Measurements from ENCODE around the gene KRTAP21-3. TPM values are rescaled to one million over a fixed set of nuclear protein-coding genes. Genes with fewer than 3 reads are reported as not detected.

The KRTAP21-3 gene
- total and polyA plus RNA-seq, 2 experiments from 2014 or later: not detected

DNA sequence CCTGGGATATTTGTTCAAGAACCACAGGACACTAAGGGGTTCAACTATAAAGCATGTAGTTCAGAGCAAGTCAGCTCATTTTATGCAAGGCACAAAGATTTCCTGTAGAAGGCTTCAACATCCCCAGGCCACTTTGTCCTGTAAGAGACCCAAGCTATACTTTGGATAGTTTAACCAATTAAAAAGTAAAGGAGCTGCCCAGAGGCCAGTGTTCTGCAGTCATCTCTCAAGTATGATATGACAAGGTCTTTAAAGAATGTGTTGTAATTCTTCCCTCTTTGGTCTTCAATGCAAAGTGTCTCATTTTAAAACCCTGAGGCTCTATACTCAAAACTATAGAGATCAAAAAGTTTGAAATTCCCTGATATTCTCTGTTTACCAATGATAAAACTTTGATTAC is 41.8 kb downstream of the KRTAP21-3 start:
- no peak overlapping the region for H3K4me3 Mint-ChIP-seq
- H3K27ac Mint-ChIP-seq: no peak overlapping the region
- H2AFZ ChIP-seq: no peak overlapping the region
- H3K27ac ChIP-seq (ENCODE audit: low read depth): no peak overlapping the region
- H3K36me3 ChIP-seq (ENCODE audit: insufficient read depth): no peaks in the 10 kb centered on the region
- no peaks in the 10 kb centered on the region for H4K20me1 ChIP-seq (replicated peaks; ENCODE audit: insufficient read depth)
- H3K4me1 ChIP-seq (ENCODE audit: insufficient read depth): no peaks in the 10 kb centered on the region
- 0 out of 2 replicates have a peak, but pooled peaks cover 3% of the 10 kb centered on the region for H3K9me2 ChIP-seq (ENCODE audit: insufficient read depth)
- no peak overlapping the region for H3K4me2 ChIP-seq
- H3K27me3 ChIP-seq (ENCODE audit: insufficient read depth): no peaks in the 10 kb centered on the region
- DNase-seq (ENCODE audit: low spot score): no peak
- no peaks in the 10 kb centered on the region for H3F3A ChIP-seq (replicated peaks; ENCODE audit: low read depth)
- no peaks in the 10 kb centered on the region for H3K36me3 Mint-ChIP-seq (ENCODE audit: low read depth)
- no peaks in the 10 kb centered on the region for H3K79me2 ChIP-seq (replicated peaks; ENCODE audit: insufficient read depth)
- no peaks in the 10 kb centered on the region for H3K4me1 Mint-ChIP-seq
- TF ChIP-seq JUNB (IDR thresholded peaks at IDR 0.05; ENCODE audit: unreplicated experiment) (no peak), EZH2phosphoT487 (IDR thresholded peaks at IDR 0.05; ENCODE audit: unreplicated experiment) (no peak), ZNF331 (CRISPR knock-in tag; IDR thresholded peaks at IDR 0.05; ENCODE audit: low read depth) (no peak), NANOG (IDR thresholded peaks at IDR 0.05; ENCODE audit: borderline replicate concordance) (no peak), CREB1 (CRISPR knock-in tag; IDR thresholded peaks at IDR 0.05; ENCODE audit: low read depth) (no peak), STAT1 (IDR thresholded peaks at IDR 0.05; ENCODE audit: unreplicated experiment) (no peak), ZNF114 (CRISPR knock-in tag; IDR thresholded peaks at IDR 0.05) (no peak), POLR2AphosphoS5 (IDR thresholded peaks at IDR 0.05; ENCODE audit: low read depth) (no peak), EZH2 (IDR thresholded peaks at IDR 0.05; ENCODE audit: low read depth, unreplicated experiment) (no peak)
- TF ChIP-seq, protein P1, sequence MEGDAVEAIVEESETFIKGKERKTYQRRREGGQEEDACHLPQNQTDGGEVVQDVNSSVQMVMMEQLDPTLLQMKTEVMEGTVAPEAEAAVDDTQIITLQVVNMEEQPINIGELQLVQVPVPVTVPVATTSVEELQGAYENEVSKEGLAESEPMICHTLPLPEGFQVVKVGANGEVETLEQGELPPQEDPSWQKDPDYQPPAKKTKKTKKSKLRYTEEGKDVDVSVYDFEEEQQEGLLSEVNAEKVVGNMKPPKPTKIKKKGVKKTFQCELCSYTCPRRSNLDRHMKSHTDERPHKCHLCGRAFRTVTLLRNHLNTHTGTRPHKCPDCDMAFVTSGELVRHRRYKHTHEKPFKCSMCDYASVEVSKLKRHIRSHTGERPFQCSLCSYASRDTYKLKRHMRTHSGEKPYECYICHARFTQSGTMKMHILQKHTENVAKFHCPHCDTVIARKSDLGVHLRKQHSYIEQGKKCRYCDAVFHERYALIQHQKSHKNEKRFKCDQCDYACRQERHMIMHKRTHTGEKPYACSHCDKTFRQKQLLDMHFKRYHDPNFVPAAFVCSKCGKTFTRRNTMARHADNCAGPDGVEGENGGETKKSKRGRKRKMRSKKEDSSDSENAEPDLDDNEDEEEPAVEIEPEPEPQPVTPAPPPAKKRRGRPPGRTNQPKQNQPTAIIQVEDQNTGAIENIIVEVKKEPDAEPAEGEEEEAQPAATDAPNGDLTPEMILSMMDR (conservative IDR thresholded peaks at IDR 0.05; ENCODE audit: low read depth in 2 of 2): no peak
- TF ChIP-seq, protein P2, sequence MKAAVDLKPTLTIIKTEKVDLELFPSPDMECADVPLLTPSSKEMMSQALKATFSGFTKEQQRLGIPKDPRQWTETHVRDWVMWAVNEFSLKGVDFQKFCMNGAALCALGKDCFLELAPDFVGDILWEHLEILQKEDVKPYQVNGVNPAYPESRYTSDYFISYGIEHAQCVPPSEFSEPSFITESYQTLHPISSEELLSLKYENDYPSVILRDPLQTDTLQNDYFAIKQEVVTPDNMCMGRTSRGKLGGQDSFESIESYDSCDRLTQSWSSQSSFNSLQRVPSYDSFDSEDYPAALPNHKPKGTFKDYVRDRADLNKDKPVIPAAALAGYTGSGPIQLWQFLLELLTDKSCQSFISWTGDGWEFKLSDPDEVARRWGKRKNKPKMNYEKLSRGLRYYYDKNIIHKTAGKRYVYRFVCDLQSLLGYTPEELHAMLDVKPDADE (IDR thresholded peaks at IDR 0.05): no peak
- TF ChIP-seq, protein P3, sequence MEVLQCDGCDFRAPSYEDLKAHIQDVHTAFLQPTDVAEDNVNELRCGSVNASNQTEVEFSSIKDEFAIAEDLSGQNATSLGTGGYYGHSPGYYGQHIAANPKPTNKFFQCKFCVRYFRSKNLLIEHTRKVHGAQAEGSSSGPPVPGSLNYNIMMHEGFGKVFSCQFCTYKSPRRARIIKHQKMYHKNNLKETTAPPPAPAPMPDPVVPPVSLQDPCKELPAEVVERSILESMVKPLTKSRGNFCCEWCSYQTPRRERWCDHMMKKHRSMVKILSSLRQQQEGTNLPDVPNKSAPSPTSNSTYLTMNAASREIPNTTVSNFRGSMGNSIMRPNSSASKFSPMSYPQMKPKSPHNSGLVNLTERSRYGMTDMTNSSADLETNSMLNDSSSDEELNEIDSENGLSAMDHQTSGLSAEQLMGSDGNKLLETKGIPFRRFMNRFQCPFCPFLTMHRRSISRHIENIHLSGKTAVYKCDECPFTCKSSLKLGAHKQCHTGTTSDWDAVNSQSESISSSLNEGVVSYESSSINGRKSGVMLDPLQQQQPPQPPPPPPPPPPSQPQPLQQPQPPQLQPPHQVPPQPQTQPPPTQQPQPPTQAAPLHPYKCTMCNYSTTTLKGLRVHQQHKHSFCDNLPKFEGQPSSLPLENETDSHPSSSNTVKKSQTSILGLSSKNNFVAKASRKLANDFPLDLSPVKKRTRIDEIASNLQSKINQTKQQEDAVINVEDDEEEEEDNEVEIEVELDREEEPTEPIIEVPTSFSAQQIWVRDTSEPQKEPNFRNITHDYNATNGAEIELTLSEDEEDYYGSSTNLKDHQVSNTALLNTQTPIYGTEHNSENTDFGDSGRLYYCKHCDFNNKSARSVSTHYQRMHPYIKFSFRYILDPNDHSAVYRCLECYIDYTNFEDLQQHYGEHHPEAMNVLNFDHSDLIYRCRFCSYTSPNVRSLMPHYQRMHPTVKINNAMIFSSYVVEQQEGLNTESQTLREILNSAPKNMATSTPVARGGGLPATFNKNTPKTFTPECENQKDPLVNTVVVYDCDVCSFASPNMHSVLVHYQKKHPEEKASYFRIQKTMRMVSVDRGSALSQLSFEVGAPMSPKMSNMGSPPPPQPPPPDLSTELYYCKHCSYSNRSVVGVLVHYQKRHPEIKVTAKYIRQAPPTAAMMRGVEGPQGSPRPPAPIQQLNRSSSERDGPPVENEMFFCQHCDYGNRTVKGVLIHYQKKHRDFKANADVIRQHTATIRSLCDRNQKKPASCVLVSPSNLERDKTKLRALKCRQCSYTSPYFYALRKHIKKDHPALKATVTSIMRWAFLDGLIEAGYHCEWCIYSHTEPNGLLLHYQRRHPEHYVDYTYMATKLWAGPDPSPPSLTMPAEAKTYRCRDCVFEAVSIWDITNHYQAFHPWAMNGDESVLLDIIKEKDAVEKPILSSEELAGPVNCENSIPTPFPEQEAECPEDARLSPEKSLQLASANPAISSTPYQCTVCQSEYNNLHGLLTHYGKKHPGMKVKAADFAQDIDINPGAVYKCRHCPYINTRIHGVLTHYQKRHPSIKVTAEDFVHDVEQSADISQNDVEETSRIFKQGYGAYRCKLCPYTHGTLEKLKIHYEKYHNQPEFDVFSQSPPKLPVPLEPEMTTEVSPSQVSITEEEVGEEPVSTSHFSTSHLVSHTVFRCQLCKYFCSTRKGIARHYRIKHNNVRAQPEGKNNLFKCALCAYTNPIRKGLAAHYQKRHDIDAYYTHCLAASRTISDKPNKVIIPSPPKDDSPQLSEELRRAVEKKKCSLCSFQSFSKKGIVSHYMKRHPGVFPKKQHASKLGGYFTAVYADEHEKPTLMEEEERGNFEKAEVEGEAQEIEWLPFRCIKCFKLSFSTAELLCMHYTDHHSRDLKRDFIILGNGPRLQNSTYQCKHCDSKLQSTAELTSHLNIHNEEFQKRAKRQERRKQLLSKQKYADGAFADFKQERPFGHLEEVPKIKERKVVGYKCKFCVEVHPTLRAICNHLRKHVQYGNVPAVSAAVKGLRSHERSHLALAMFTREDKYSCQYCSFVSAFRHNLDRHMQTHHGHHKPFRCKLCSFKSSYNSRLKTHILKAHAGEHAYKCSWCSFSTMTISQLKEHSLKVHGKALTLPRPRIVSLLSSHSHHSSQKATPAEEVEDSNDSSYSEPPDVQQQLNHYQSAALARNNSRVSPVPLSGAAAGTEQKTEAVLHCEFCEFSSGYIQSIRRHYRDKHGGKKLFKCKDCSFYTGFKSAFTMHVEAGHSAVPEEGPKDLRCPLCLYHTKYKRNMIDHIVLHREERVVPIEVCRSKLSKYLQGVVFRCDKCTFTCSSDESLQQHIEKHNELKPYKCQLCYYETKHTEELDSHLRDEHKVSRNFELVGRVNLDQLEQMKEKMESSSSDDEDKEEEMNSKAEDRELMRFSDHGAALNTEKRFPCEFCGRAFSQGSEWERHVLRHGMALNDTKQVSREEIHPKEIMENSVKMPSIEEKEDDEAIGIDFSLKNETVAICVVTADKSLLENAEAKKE (CRISPR knock-in tag; IDR thresholded peaks at IDR 0.05): no peak
- TF ChIP-seq, protein P4, sequence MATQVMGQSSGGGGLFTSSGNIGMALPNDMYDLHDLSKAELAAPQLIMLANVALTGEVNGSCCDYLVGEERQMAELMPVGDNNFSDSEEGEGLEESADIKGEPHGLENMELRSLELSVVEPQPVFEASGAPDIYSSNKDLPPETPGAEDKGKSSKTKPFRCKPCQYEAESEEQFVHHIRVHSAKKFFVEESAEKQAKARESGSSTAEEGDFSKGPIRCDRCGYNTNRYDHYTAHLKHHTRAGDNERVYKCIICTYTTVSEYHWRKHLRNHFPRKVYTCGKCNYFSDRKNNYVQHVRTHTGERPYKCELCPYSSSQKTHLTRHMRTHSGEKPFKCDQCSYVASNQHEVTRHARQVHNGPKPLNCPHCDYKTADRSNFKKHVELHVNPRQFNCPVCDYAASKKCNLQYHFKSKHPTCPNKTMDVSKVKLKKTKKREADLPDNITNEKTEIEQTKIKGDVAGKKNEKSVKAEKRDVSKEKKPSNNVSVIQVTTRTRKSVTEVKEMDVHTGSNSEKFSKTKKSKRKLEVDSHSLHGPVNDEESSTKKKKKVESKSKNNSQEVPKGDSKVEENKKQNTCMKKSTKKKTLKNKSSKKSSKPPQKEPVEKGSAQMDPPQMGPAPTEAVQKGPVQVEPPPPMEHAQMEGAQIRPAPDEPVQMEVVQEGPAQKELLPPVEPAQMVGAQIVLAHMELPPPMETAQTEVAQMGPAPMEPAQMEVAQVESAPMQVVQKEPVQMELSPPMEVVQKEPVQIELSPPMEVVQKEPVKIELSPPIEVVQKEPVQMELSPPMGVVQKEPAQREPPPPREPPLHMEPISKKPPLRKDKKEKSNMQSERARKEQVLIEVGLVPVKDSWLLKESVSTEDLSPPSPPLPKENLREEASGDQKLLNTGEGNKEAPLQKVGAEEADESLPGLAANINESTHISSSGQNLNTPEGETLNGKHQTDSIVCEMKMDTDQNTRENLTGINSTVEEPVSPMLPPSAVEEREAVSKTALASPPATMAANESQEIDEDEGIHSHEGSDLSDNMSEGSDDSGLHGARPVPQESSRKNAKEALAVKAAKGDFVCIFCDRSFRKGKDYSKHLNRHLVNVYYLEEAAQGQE (IDR thresholded peaks at IDR 0.05; ENCODE audit: unreplicated experiment): no peak
- no peak overlapping the region for H3K4me3 ChIP-seq
- ATAC-seq: no peak
- H3K27me3 Mint-ChIP-seq (ENCODE audit: insufficient read depth, low read depth, poor library complexity): no peaks in the 10 kb centered on the region
- H3K9me3 Mint-ChIP-seq: no peaks in the 10 kb centered on the region
